OCI-LY3 (cell line): ENCODE data around the gene KLHL3.

Experiments
- EZH2phosphoT487 ChIP-seq: fragments of 200-600 bp; shearing (Covaris generic); IDR thresholded peaks from 2 replicates; pipeline ENCODE4 v1.6.1; 2018; ENCODE audit warnings: antibody characterized with exemption, mixed run types, low read depth
- TF ChIP-seq, protein P1 (sequence below): fragments of 200-600, 300-600 bp; sonication (generic); IDR thresholded peaks from 2 replicates; pipeline ENCODE4 v1.5.1; 2014; ENCODE audit warnings: antibody characterized with exemption, low read length, low read depth

DNA sequence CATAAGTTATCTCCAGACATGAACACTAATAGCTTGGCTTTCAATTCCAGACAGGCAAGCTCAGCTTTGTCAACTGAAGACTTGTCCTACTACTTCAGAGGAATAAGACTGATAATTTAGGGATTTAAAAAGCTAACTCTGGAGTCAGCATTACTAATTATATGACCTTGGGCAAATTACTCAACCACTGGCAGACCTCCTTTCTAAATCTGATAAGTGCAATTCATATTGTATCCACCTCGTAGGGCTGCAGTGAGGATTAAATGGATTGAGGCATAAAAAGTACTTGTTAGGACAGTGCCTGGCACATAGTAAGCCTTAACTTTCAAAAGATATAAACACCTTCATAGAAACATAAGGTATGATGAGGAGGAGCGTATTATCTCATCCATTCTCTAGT lies 104.4 kb downstream of the KLHL3 start:
- TF ChIP-seq, protein P1, sequence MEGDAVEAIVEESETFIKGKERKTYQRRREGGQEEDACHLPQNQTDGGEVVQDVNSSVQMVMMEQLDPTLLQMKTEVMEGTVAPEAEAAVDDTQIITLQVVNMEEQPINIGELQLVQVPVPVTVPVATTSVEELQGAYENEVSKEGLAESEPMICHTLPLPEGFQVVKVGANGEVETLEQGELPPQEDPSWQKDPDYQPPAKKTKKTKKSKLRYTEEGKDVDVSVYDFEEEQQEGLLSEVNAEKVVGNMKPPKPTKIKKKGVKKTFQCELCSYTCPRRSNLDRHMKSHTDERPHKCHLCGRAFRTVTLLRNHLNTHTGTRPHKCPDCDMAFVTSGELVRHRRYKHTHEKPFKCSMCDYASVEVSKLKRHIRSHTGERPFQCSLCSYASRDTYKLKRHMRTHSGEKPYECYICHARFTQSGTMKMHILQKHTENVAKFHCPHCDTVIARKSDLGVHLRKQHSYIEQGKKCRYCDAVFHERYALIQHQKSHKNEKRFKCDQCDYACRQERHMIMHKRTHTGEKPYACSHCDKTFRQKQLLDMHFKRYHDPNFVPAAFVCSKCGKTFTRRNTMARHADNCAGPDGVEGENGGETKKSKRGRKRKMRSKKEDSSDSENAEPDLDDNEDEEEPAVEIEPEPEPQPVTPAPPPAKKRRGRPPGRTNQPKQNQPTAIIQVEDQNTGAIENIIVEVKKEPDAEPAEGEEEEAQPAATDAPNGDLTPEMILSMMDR = no peak
- TF ChIP-seq EZH2phosphoT487 = no peak
